HG02852 (cell line): ENCODE results near the gene SLC8A1.

Experiments used
- ATAC-seq: cut with Tn5 transposase; IDR thresholded peaks from one replicate; pipeline ENCODE4 v1.9.1; 2021; ENCODE audit warnings: mild to moderate bottlenecking, moderate library complexity; ENCODE audit not compliant: unreplicated experiment

SLC8A1 gene

DNA sequence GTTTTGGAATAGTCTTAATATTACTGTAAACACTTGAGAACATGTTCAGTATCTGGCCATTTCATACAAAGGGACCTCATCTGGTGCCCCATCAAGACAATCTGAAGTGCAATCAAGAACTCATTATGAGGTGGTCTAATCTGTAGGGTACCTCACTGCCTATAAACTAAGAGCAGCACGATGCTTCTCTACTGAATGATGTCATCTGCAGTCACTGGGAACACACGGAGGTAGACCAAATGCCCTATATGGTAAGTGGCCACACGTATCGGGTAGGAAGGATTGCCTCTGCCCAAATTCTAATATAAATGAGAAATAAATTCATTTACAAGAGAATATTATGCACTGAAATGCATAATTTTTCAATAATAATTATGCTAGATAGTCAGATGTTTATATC lies 90.4 kb downstream of the SLC8A1 start:
- ATAC-seq: no peak

DNA sequence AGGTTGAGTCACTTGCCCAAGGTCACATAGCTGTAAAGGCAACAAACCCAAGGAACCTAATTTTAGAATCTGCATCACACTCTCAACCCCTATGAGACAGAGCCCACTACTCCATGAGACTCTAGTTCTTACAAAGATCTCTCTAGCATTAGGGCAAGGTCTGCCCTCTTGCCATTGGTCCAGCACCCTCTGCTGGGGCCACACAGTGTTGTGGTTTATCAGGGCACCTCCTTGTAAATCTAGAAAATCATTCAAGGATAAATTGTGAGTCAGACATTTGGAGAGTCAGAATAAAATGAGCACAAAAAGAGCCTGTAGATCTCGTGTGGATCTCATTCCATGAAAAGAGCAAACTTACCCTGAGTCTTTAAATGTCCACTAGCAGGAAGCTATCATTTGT lies 91.2 kb downstream of the SLC8A1 start:
- no peak for ATAC-seq

DNA sequence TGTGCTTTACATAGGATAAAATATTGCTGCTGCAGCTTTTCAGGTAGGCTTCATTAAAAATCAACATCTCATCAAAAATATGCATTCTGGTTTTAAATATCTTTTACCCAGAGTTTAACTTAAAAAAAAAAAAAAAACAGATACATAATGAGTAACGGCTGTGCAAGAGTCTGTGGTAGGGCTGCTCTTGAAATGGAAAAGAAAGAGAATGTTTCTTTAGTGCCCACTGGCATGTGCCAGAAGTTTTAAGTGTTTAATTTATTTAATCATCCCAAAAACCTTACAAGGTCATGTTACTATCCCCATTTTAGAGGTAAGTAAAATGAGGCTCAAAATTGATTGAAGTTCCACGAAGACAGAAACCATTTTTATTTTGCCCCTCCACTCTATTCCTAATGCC lies 92.1 kb downstream of the SLC8A1 start:
- ATAC-seq: no peak

DNA sequence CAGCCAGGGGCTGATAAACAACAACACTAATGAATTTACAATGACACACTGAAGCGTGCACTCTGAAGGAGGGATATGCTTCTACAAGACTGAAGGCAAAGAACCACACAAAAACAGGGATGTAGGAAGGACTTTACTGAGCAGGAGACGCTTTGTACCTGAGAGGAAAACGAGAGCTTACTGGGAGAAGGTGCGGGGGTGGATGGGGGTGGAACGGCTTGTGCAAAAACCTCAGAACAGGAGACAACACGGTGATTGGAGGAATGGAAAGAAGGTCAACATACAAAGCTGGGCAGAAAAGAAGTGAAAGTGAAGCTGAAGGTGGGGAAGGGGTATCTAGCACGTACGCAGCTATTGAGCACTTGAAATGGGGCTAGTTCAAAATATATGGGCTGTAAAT lies 93.1 kb downstream of the SLC8A1 start:
- no peak for ATAC-seq

DNA sequence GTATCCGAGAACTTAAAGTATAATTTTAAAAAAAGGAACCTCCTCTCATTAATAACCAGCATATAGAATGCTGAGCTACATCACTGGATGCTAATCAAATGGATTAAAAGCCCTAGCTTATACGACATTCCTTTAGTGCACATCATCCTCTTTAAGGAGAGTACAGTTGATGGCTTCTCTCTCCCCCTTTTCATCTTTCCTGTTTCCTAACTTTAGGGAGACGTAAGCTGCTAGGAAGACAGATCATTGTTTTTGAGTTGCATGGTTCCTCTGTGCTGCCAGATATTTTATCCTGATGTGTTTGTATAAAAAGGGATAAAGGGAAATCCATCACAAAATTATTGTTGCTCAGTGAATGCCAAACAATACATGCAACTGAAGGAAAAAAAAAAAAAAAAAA lies 94.2 kb downstream of the SLC8A1 start:
- ATAC-seq: no peak

DNA sequence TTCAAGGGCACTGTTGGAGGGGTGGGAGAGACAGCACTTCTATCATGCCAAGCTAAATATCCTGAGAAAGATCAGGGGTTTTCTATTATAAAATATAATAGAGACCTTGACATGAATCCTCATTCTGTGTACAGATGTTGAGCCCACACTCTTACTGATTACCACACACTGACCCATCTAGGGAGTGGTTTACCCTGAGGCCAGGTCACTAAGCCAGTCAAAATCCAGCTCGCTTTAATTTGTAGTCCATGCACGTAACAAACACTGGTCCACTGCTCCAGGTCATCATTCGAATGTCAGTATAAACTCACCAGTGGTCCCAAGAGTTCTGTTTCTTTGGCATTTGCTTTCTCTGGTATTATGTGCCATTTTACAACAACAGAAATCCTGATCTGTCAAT lies 96.4 kb downstream of the SLC8A1 start:
- no peak for ATAC-seq

DNA sequence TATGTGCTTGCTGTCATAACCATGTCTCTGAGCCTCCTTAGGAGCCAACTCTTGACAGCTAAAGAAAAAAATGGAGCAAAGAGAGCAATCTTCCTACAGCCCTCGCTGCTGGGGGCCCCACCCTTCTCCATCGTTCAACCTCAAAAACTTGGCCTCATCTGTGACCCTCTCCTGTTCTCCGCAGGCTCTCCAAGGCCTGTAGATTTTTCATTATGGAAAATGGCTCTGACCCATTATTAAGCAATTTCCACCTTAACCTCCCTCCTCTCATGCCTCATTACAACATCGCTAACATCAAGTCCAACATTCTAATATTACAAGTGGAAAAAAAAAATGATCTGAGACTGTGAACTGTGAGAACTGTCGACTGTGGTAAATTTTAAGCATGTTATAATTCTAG lies 98.7 kb downstream of the SLC8A1 start:
- ATAC-seq: no peak

DNA sequence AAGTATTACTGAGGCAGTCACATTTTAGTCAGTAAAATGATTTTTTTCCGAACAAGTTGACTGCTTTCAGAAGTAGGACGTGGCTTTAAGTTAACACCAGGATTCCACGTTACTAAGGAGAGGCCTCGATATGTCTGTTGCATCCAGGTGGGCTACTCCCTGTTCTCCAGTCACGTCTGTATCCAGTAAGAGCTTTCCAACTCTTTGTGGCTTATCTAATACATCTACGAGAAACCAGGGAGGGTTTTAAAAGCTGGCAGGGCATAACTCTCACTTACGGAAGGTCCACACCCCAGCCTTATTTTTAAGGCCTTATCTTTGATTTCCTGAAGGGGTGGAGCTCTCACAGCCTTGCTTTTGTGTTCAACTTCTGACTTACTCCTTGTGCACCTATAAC lies 99.2 kb downstream of the SLC8A1 start:
- no peak for ATAC-seq

DNA sequence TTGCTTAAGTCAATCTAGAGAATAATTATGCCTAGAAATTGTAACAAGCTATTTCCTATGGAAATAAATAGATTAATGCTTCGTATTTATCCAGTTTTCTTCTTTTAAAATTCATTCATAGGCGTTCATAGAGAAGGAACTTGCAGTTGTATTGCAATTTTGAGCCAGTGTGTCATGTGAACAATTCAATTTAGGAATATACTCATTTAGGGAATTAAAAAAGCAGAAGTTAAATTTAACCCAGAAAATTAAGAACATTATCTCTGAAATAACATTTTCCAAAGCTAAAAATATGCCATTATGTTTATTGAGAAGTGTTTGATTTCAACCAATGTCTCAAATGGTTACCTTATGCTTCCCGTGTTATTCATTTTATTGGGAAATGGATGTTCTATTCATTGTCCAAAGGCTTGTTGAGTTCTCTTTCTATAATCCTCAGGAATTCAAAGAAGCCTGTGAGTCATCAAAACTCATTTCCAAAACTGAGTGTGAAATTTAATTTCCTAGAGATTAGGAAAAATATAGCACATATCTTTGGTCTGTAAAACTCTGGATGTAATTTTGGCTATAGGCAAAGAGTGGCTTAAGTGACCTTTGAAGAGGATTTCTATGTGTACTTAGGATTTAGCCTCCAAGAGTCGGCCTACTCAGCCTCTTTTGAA lies 99.7 kb downstream of the SLC8A1 start:
- ATAC-seq: no peak

DNA sequence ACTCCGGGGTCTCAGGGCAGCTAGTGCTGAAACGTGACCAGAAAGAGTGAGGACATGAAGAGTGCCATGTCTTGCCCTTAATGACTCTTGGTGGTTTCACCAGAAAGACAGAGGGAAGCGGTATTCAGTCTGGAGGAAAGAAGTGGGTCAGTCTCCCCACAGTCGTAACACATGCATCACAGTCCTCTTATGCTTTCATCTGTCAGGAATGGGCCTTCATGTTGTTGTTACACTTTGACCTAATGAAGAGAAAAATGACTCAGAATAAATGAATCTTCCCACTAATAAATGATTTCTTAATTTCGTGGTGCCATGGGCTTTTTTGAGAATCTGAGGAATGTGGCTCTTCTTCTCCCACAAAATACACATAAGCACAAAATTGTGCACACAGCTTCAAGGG lies 103.2 kb downstream of the SLC8A1 start:
- no peak for ATAC-seq

DNA sequence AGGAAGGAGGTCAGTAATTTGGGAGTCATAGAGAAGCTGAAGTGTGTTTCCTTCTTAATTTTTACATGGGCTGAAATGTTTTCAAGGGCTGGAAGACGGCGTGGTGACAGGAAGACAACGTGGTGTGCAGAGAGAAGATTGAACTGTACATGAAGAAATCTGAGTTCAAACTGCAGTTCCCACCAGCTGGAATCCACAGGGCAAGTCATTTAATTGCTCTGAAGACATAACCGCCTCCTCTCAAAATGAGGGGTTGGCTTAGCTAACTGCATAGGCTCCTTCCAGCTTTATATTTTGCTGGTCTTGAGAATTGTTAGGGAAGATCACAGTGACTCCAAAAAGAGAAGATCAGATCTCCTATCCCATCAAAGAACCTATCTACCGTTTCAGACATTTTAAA lies 103.9 kb downstream of the SLC8A1 start:
- no peak for ATAC-seq

DNA sequence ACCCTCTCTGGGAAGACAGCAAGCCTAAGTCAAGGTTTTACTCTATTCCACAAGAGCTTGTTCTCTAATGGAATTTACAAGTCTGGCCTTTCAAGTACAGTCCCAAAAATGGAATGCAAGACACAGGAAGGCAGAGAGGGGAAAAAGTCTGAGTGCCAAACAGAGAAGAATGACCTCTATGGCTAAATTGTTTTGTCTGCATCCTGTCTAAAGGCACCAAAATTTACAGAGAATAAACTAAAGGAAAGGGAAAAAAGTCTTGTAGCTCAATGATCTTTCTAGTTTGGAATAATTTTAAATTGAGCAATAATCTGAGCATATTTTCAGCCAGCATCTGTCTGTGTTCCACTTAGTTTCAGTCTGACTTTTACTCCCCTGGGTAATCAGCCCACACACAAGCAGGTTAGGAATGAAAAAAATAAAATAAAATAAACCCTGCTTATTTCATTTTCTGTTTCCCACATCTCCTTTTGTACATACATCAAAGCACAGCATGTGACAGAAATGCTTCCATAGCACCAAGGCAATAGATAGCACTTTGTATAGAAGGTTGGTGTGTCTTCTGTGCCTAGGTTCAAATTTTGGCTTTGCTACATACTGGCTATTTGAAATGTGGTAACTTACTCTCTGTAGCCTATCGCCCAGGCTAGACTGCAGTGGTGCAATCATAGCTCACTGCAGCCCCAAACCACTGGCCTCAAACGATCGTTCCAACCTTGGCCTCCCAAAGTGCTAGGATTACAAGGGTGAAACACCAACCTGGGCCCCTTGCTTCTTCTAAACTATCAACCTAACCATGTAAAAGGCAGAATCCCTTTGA lies 105.1 kb downstream of the SLC8A1 start:
- peak; percentile 72 for ATAC-seq

DNA sequence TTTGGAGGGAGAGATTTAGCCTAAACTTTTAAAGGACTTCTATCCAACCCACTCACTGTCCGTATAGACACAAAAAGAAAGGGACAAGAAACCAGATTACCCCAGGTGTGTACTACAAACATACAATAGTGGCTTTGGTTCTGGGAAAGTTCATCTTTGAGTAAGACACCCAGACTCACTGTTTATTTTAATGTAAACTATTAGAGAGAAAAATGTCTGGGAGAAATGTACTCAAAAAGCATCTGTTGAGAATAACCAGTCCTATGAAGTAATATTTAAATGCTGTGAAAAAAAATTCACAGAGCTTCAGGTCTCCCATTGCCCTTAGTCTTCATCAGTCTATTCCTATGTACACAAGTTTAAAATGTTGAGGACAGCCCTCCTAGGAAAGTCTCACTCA lies 107.5 kb downstream of the SLC8A1 start:
- no peak for ATAC-seq

DNA sequence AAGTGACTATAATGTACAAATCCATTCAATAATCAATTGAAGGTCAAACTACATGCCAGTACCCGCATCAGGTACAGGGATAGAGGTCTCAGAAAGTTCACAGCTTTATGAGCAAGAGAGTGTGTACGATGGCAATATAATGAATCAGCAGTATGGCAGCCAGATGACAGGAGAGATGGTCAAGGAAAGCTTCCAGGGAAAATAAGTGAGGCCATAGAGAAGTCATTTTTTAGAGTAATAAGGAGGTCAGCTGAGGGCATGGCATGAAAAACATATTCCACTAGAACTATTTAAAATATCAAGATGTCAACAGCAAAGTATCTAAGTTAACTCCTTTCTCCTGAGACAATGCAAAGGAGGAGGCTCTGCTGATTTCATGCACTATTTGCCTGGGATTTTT lies 108.0 kb downstream of the SLC8A1 start:
- no peak for ATAC-seq

DNA sequence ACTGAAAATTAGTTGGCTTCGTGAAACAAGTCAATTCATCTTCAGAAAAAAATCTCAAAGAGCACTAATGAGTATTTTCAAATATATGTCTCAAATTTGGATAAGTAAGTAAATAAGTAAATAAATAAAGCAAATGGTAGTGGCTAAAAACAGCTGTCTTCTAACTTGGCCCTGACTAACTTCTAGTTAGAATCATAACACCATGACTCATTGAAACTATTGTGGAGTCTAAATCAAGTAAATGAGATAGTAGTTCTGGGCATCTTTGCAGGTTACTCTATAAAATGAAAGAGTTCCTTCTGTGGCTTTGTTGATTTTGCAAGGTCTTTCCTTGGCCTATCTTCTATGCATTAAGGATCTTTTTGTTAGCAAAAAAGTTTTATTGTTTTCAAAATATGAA lies 110.7 kb downstream of the SLC8A1 start:
- no peak for ATAC-seq

DNA sequence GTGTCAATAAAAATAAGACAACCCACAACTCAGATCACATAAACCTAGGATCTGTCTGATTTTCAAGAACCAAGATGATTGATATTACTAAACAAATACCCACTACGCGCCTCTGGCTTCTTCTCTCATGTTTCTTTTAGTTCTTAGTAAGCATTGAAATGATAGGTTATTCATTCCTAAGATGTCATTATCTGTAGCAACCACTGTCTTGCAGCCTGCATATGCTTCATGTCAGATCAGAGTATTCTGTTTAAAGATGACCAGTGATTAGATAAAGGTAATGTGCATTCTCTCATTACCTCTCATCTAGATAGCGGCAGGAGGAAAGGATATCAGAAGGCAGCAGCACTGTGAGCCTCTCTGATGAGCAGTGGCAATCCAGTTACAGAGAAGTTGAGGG lies 112.9 kb downstream of the SLC8A1 start:
- ATAC-seq: no peak

DNA sequence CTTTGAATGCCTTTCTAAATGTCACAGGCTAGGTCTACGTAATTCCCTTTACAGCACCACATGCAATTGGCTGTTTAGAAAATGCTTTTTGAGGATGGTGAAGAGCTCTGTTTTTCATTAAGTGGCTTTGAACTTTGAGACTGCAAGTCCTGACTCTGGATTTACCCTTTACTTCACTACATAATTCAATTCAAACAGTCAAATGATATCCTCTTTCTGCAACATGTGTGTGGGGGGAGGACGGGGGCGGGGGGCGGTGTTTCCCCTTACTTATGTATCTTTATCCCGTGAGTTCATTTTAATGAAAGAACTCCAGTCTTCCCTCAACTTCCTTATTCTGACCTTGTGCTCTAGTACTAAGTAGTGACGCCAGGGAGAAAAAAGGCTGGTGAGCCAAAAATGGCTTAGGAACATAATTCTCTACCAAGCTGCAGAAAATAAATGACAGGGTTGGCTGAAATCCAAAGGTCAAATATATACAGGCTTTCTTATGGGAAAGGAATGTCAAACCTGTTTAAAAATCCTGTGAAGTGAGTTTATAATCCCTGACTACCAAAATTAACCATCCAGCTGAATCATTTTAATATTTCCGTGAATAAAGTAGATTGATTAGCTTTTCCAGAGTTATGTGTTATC lies 119.6 kb downstream of the SLC8A1 start:
- no peak for ATAC-seq

DNA sequence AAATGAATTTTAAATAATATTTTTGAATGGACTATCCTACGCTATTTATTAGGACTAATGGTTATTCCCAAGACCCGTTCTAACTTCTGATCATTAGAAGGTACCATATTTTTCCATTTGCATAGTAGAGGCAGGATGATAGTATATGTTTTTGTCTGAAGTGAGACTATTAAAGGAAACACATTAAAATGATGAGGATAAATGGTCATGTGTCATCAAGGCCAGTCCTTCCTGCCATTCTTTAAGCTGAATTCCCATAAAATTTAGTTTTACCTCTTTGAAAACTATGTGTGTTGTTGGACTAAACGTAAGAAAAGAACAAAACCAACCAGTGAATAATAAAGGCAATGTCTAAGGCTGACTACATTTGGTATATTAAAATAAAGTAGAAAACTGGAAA lies 121.8 kb downstream of the SLC8A1 start:
- no peak for ATAC-seq

DNA sequence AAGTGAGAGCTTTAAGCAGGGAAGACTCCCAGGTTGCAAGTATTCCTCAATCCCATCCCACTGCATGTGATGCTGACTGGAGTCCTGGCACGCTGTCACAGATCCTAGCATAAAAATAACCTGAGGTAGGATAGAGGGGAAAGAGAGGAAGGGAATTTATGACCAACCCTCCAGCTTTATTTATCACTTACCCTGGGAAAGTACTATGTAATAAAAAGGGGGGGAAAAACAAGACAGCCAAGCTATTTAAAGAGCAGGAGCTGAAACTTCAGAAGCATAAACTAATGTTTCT lies 122.2 kb downstream of the SLC8A1 start:
- no peak for ATAC-seq

DNA sequence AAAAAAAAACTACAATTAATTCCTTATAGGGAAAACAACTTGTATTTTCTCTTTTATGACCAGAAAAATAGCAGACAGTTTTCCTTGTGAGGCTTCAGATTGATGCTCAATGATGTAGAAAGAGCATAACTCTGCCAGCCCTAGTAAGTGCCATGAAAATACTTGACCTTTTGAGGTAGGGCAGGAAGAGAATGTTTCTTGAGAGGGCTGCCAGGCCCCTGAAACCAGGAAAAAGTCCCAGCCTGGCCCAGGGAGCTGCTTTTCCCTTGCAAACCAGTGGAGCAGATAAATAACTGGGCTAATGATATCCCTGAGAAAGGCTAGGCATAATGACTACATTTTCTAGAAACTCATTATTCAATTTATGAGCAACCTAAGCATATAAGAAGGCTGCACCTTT lies 126.8 kb downstream of the SLC8A1 start:
- no peak for ATAC-seq

DNA sequence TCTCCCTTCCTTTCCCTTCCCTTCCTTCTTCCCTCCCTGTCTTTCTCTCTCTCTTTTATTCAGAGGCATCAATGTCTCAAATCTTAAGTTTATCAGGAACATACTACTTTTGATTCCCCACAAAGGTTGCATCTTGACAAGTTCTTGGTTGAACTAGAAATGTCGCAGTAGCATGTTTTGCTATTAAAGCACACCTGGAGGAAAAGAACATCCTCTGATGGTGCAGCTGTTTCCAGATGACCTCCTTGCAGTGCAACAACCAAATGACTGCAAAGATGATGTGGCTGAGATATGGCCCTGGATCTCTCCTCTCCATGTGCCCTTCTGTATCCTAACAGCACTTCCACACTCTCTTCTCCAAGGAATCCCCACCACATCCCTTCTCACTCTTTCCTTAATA lies 127.2 kb downstream of the SLC8A1 start:
- ATAC-seq: no peak

DNA sequence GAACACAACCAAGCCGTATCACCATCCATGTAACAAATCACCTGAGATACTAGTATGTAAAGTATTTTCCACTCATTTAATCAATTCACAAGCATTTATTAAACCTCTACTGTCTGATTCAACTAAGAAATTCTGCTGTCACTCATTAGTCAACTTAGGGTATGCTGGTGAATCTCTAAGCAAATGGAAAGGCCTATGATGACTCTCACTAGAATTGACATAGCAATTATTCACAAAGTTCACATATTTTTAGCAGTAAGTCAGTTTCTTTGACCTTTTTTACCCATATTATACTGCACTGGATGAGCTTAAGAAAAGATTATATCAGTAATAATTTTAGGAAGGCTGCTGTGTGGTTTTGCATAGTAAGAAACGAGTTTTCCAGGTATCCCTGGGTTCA lies 130.1 kb downstream of the SLC8A1 start:
- ATAC-seq: no peak
